MG63 (cell line): ENCODE measurements around the gene ZSCAN12. TPM values are rescaled to one million over a fixed set of nuclear protein-coding genes. Genes with fewer than 3 reads are reported as not detected.
"Not testable (repeated sequence)": the region's sequence is repeated elsewhere in the genome, so short reads cannot be mapped to it uniquely, and the experiment has no call there.

ENCODE experiments used
- DNase-seq: peaks from one replicate; pipeline ENCODE4 v3.0.0-alpha.2; 2020
- H3K27me3 ChIP-seq: fragments of 250-450 bp; sonication (Bioruptor Pico); 2 replicates; pipeline ENCODE4 v1.5.1; 2020; ENCODE audit warnings: mild to moderate bottlenecking, moderate library complexity
- H3K36me3 ChIP-seq: fragments of 250-450 bp; sonication (Bioruptor Pico); 2 replicates; pipeline ENCODE4 v1.5.1; 2020; ENCODE audit warnings: mild to moderate bottlenecking, moderate library complexity
- H3K4me3 ChIP-seq: fragments of 250-450 bp; sonication (Bioruptor Pico); 2 replicates; pipeline ENCODE4 v1.5.1; 2020; ENCODE audit warnings: mild to moderate bottlenecking, moderate library complexity
- H3K9me3 ChIP-seq: fragments of 250-450 bp; sonication (Bioruptor Pico); 2 replicates; pipeline ENCODE4 v1.5.1; 2020; ENCODE audit warnings: mild to moderate bottlenecking, moderate library complexity
- total RNA-seq: library from RNA; depleted of rRNA; stranded (reverse); fragments of >200 nt; shearing (Covaris generic); gene quantifications from 2 replicates; pipeline ENCODE4 v1.2.3, GENCODE V29; 2014; ENCODE audit warnings: low replicate concordance; rRNA removed

The ZSCAN12 gene
- total RNA-seq: 0.64 and 0.95 TPM in 2 replicates

GRCh38 chr6:28399350-28400121, at the start of gene ZSCAN12:
Gene ZSCAN12, minus strand, starts transcription at chr6:28399747. Its CDS starts 1,342 bp downstream, at chr6:28398405.
- H3K27me3 ChIP-seq: no peaks in the 10 kb centered on the region
- no peaks in the 10 kb centered on the region for H3K36me3 ChIP-seq
- H3K9me3 ChIP-seq: no peaks in the 10 kb centered on the region
- DNase-seq: peak; percentile 57
- H3K4me3 ChIP-seq: peak within 1 kb of the TSS; percentile 56

GRCh38 chr6:28449056-28449455, 49.5 kb upstream of the ZSCAN12 start:
- Histone ChIP-seq H3K9me3 (no peaks in the 10 kb centered on the region), H3K36me3 (no peaks in the 10 kb centered on the region), H3K27me3 (no peaks in the 10 kb centered on the region), H3K4me3 (no peak overlapping the region)
- DNase-seq: no peak

- H3K9me3 ChIP-seq, H3K36me3 ChIP-seq, DNase-seq, H3K27me3 ChIP-seq: not testable (repeated sequence)
- peak overlapping the region; percentile 44 for H3K4me3 ChIP-seq
Observed at GRCh38 chr6:28447512-28447906, 48.0 kb upstream of the ZSCAN12 start.

GRCh38 chr6:28446818-28447511, 47.4 kb upstream of the ZSCAN12 start:
- no peak for DNase-seq
- no peaks in the 10 kb centered on the region for H3K9me3 ChIP-seq
- H3K4me3 ChIP-seq: peak overlapping the region; percentile 44
- H3K27me3 ChIP-seq: no peaks in the 10 kb centered on the region
- H3K36me3 ChIP-seq: no peaks in the 10 kb centered on the region

GRCh38 chr6:28444759-28445158, 45.2 kb upstream of the ZSCAN12 start:
- not testable (repeated sequence) for H3K36me3 ChIP-seq, H3K27me3 ChIP-seq, H3K4me3 ChIP-seq, DNase-seq, H3K9me3 ChIP-seq

- Histone ChIP-seq H3K27me3 (no peaks in the 10 kb centered on the region), H3K4me3 (peak within 1 kb of the TSS; percentile 74), H3K36me3 (no peaks in the 10 kb centered on the region), H3K9me3 (no peaks in the 10 kb centered on the region)
- DNase-seq: peak; percentile 83
Observed at GRCh38 chr6:28443112-28443773, 43.7 kb upstream of the ZSCAN12 start, which contains the start of gene ZSCAN23. Gene ZSCAN23, minus strand, starts transcription at chr6:28443491. Its CDS starts 7,225 bp downstream, at chr6:28436266.

GRCh38 chr6:28442586-28442985, 43.0 kb upstream of the ZSCAN12 start:
- H3K9me3 ChIP-seq: no peaks in the 10 kb centered on the region
- H3K27me3 ChIP-seq: no peaks in the 10 kb centered on the region
- peak overlapping the region; percentile 74 for H3K4me3 ChIP-seq
- H3K36me3 ChIP-seq: no peaks in the 10 kb centered on the region
- DNase-seq: no peak

- no peaks in the 10 kb centered on the region for H3K27me3 ChIP-seq
- no peak for DNase-seq
- no peaks in the 10 kb centered on the region for H3K9me3 ChIP-seq
- no peak overlapping the region for H3K4me3 ChIP-seq
- no peaks in the 10 kb centered on the region for H3K36me3 ChIP-seq
Observed at GRCh38 chr6:28436404-28436803, 36.9 kb upstream of the ZSCAN12 start.

- DNase-seq: no peak
- H3K4me3 ChIP-seq: no peak overlapping the region
- no peaks in the 10 kb centered on the region for H3K27me3 ChIP-seq
- H3K9me3 ChIP-seq: no peaks in the 10 kb centered on the region
- H3K36me3 ChIP-seq: no peaks in the 10 kb centered on the region
Observed at GRCh38 chr6:28433119-28433518, 33.6 kb upstream of the ZSCAN12 start.

GRCh38 chr6:28429781-28430180, 30.2 kb upstream of the ZSCAN12 start:
- DNase-seq: no peak
- H3K36me3 ChIP-seq: no peaks in the 10 kb centered on the region
- no peaks in the 10 kb centered on the region for H3K27me3 ChIP-seq
- no peaks in the 10 kb centered on the region for H3K9me3 ChIP-seq
- H3K4me3 ChIP-seq: no peak overlapping the region

- DNase-seq: no peak
- no peaks in the 10 kb centered on the region for H3K27me3 ChIP-seq
Observed at GRCh38 chr6:28425944-28426541, 26.5 kb upstream of the ZSCAN12 start.

GRCh38 chr6:28424163-28424562, 24.6 kb upstream of the ZSCAN12 start:
- Histone ChIP-seq H3K4me3 (no peak overlapping the region), H3K27me3 (no peaks in the 10 kb centered on the region), H3K36me3 (no peaks in the 10 kb centered on the region), H3K9me3 (no peaks in the 10 kb centered on the region)
- no peak for DNase-seq

More at GRCh38 chr6:28425944-28426541, 26.5 kb upstream of the ZSCAN12 start:
- H3K4me3 ChIP-seq: no peak overlapping the region
- no peaks in the 10 kb centered on the region for H3K36me3 ChIP-seq
- no peaks in the 10 kb centered on the region for H3K9me3 ChIP-seq

GRCh38 chr6:28423546-28423945, 24.0 kb upstream of the ZSCAN12 start:
- Histone ChIP-seq H3K4me3 (no peak overlapping the region), H3K9me3 (no peaks in the 10 kb centered on the region), H3K27me3 (no peaks in the 10 kb centered on the region), H3K36me3 (no peaks in the 10 kb centered on the region)
- no peak for DNase-seq

GRCh38 chr6:28413681-28414080, 14.1 kb upstream of the ZSCAN12 start:
- H3K9me3 ChIP-seq: no peaks in the 10 kb centered on the region
- no peaks in the 10 kb centered on the region for H3K36me3 ChIP-seq
- no peaks in the 10 kb centered on the region for H3K27me3 ChIP-seq
- H3K4me3 ChIP-seq: no peak overlapping the region
- no peak for DNase-seq

GRCh38 chr6:28410767-28411166, 11.2 kb upstream of the ZSCAN12 start:
- no peak for DNase-seq
- Histone ChIP-seq H3K4me3 (no peak overlapping the region), H3K9me3 (no peaks in the 10 kb centered on the region), H3K36me3 (no peaks in the 10 kb centered on the region), H3K27me3 (no peaks in the 10 kb centered on the region)

GRCh38 chr6:28408076-28408802, 8.7 kb upstream of the ZSCAN12 start:
- Histone ChIP-seq H3K27me3 (no peaks in the 10 kb centered on the region), H3K36me3 (no peaks in the 10 kb centered on the region), H3K4me3 (no peak overlapping the region), H3K9me3 (no peaks in the 10 kb centered on the region)
- no peak for DNase-seq
